ENCODE measurements around the gene NFS1.
"Not testable (repeated sequence)": the region's sequence is repeated elsewhere in the genome, so short reads cannot be mapped to it uniquely, and the experiment has no call there.

The NFS1 gene

DNA sequence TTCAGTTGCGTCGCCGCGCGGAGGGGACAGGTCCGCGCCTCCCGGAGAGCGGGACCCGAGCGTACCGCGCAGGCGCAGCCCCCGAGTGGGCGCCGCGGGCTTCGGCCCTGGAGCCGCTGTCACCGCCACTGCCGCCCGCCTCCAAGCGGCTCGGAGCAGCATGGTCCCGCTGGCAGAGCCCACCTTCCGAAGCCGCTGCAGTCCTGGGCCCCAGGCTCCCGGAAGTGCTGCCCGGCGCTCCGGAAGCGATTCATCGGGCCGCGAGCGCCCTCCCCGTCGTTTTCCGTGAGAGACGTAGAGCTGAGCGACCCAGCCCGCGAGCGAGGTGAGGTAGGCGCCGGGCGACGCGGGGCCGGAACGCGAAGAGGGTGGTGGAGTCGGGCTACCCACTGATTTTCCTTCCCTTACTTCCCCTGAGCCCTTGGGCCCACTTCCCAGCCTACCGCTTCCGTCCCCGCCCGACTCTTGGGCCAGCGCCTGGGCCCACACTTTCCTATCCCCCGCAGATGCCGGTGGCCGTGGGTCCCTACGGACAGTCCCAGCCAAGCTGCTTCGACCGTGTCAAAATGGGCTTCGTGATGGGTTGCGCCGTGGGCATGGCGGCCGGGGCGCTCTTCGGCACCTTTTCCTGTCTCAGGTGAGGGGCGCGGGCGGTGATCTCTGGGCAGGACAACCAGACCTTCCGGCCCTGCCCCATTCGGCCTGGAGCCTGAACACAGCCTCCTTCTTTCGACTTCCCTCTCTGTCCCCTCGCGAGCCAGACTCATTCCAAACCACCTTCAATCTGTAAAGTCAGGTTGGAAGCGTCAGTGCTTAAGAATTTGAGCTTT is at the start of gene NFS1, which contains the start of gene ROMO1:
NFS1 (minus strand) TSS at position 226 of the 830 bp plus-strand sequence; CDS start at position 162, 64 bp downstream.
ROMO1 (plus strand) TSS at position 279 of the 830 bp plus-strand sequence; CDS start at position 507, 228 bp downstream.
- Histone ChIP-seq H2AFZ (ENCODE audit: low read length) (peak within 1 kb of the TSS; percentile 60; the same call in 1 of the 2 replicates), H3K9ac (ENCODE audit: low read length) (peak within 1 kb of the TSS; percentile 90), H3K4me1 (ENCODE audit: insufficient read depth, low read length, severe bottlenecking) (peaks cover 29% of the 10 kb centered on the region), H3K36me3 (ENCODE audit: insufficient read depth, low read length) (peaks cover 45% of the 10 kb centered on the region), H3K27me3 (ENCODE audit: insufficient read depth, low read length) (no peaks in the 10 kb centered on the region), H3K9me2 (ENCODE audit: low read depth, low read length) (no peaks in the 10 kb centered on the region), H3K4me3 (ENCODE audit: low read depth, low read length, poor library complexity, severe bottlenecking) (peak within 1 kb of the TSS; percentile 87), H4K20me1 (ENCODE audit: insufficient read depth, low read length) (no peaks in the 10 kb centered on the region), H3K9me3 (ENCODE audit: low read length) (no peaks in the 10 kb centered on the region), H3K4me2 (ENCODE audit: low read length) (peak within 1 kb of the TSS; percentile 99), H3K27ac (ENCODE audit: low read depth, low read length, poor library complexity, severe bottlenecking) (peak within 1 kb of the TSS; percentile 76), H3F3A (ENCODE audit: insufficient read depth, low read length) (peaks cover 28% of the 10 kb centered on the region), H3K79me2 (ENCODE audit: insufficient read depth, low read length) (no peaks in the 10 kb centered on the region; the same call in 1 of the 2 replicates)
- TF ChIP-seq, protein P1, sequence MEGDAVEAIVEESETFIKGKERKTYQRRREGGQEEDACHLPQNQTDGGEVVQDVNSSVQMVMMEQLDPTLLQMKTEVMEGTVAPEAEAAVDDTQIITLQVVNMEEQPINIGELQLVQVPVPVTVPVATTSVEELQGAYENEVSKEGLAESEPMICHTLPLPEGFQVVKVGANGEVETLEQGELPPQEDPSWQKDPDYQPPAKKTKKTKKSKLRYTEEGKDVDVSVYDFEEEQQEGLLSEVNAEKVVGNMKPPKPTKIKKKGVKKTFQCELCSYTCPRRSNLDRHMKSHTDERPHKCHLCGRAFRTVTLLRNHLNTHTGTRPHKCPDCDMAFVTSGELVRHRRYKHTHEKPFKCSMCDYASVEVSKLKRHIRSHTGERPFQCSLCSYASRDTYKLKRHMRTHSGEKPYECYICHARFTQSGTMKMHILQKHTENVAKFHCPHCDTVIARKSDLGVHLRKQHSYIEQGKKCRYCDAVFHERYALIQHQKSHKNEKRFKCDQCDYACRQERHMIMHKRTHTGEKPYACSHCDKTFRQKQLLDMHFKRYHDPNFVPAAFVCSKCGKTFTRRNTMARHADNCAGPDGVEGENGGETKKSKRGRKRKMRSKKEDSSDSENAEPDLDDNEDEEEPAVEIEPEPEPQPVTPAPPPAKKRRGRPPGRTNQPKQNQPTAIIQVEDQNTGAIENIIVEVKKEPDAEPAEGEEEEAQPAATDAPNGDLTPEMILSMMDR (IDR thresholded peaks at IDR 0.05; ENCODE audit: low read length) = peak; percentile 14; the same call in 1 of the 2 replicates
- TF ChIP-seq EZH2 (IDR thresholded peaks at IDR 0.05; ENCODE audit: borderline replicate concordance, low read length) = no peak

DNA sequence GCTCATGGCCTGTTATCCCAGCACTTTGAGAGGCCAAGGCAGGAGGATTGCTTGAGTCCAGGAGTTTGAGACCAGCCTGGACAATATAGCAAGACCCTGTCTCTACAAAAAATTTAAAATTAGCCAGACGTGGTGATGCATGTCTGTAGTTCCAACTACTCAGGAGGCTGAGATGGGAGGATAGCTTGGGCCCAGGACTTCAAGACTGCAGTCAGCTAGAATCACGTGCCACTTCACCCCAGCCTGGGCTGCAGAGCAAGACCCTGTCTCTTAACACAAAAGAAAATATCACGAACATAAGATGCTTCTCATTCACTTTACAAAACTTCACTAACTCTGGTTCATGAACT is 45.3 kb upstream of the NFS1 start:
- H4K20me1 ChIP-seq (ENCODE audit: insufficient read depth, low read length); H2AFZ ChIP-seq (ENCODE audit: low read length); H3K9me2 ChIP-seq (ENCODE audit: low read depth, low read length); H3K9me3 ChIP-seq (ENCODE audit: low read length); H3K4me3 ChIP-seq (ENCODE audit: low read depth, low read length, poor library complexity, severe bottlenecking); H3K27me3 ChIP-seq (ENCODE audit: insufficient read depth, low read length); H3F3A ChIP-seq (ENCODE audit: insufficient read depth, low read length): not testable (repeated sequence)
- Histone ChIP-seq H3K4me2 (ENCODE audit: low read length) (peak overlapping the region; percentile 80), H3K79me2 (ENCODE audit: insufficient read depth, low read length) (peaks cover 25% of the 10 kb centered on the region), H3K9ac (ENCODE audit: low read length) (peak overlapping the region; percentile 96; the same call in 1 of the 2 replicates), H3K36me3 (ENCODE audit: insufficient read depth, low read length) (peaks cover 22% of the 10 kb centered on the region), H3K4me1 (ENCODE audit: insufficient read depth, low read length, severe bottlenecking) (peaks cover 32% of the 10 kb centered on the region), H3K27ac (ENCODE audit: low read depth, low read length, poor library complexity, severe bottlenecking) (peak overlapping the region; percentile 96)

DNA sequence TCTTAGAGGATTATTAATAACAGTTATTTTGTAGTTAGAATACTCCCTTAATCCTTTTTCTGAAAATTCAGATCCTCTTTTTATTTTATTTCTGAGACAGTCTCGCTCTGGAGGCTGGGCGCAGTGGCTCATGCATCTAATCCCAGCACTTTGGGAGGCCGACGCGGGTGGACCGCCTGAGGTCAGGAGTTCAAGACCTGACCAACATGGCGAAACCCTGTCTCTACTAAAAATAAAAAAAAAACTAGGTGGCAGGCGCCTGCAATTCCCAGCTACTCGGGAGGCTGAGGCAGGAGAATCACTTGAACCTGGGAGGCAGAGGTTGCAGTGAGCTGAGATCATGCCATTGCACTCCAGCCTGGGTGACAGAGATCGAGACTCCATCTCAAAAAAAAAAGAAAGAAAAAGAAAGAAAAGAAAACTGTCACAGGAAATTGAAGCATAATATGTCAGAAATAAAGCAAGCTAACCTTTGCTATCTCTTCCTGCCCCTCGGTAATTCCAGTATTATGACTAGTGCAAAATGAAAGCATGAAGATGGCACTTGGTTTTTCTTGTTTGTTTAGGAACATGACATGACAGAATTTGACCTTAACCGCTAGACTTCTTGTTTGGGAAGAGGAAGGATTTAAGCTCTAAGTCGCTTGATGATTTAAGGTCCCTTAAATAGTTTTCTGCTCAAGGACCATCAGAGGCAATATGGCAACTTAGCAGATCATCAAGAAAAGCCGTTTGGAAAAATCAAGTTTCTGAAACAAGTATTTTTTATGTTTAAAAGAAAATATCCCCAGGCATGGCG is 44.7 kb upstream of the NFS1 start:
- TF ChIP-seq, protein P1 (IDR thresholded peaks at IDR 0.05; ENCODE audit: low read length) = no peak
- TF ChIP-seq EZH2 (IDR thresholded peaks at IDR 0.05; ENCODE audit: borderline replicate concordance, low read length) = no peak
- H3K4me3 ChIP-seq (ENCODE audit: low read depth, low read length, poor library complexity, severe bottlenecking) = peak overlapping the region; percentile 77
- no peaks in the 10 kb centered on the region for H3K27me3 ChIP-seq (ENCODE audit: insufficient read depth, low read length)
- H2AFZ ChIP-seq (ENCODE audit: low read length) = no peak overlapping the region
- peak overlapping the region; percentile 96 for H3K27ac ChIP-seq (ENCODE audit: low read depth, low read length, poor library complexity, severe bottlenecking)
- H3K9ac ChIP-seq (ENCODE audit: low read length) = peak overlapping the region; percentile 96
- no peaks in the 10 kb centered on the region for H3K9me3 ChIP-seq (ENCODE audit: low read length)
- H3K9me2 ChIP-seq (ENCODE audit: low read depth, low read length) = no peaks in the 10 kb centered on the region
- no peaks in the 10 kb centered on the region for H3F3A ChIP-seq (ENCODE audit: insufficient read depth, low read length)
- peaks cover 31% of the 10 kb centered on the region for H3K79me2 ChIP-seq (ENCODE audit: insufficient read depth, low read length)
- H3K4me1 ChIP-seq (ENCODE audit: insufficient read depth, low read length, severe bottlenecking) = peaks cover 36% of the 10 kb centered on the region
- H3K36me3 ChIP-seq (ENCODE audit: insufficient read depth, low read length) = peaks cover 27% of the 10 kb centered on the region
- peak overlapping the region; percentile 80 for H3K4me2 ChIP-seq (ENCODE audit: low read length)
- H4K20me1 ChIP-seq (ENCODE audit: insufficient read depth, low read length) = peaks cover 8% of the 10 kb centered on the region; the same call in 1 of the 2 replicates
